Hepatic stellate cell (primary cell): ENCODE data around the gene CDC42EP5.
A peak's percentile ranks its signal among the peaks of the same experiment; 100 is the strongest.
"Not testable (repeated sequence)": the region's sequence is repeated elsewhere in the genome, so short reads cannot be mapped to it uniquely, and the experiment has no call there.

Experiments
- DNase-seq: peaks from one replicate; pipeline ENCODE4 v3.0.0; 2011; ENCODE audit warnings: low spot score

Gene CDC42EP5

DNA sequence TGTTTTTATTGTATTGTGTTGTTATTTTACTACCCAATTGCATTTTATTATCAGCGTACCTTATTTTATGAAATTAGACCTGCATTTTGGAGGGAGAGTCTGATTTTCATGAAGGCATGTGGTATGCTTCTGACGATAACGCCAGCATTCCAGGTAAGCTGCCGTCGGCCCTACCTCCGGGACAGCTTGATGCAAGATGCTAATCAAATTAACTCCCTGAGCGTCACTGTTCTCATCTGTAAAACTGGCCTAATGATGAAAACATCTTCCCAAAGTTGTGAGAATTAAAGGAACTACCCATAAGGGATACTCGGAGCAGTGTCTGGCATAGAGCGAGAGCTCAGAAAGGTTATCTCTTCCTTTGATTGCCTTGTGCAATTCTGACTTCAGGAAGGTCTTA is 16.7 kb upstream of the CDC42EP5 start:
- no peak for DNase-seq

- no peak for DNase-seq
Observed at GRCh38 chr19:54489341-54489740, 16.2 kb upstream of the CDC42EP5 start.

DNA sequence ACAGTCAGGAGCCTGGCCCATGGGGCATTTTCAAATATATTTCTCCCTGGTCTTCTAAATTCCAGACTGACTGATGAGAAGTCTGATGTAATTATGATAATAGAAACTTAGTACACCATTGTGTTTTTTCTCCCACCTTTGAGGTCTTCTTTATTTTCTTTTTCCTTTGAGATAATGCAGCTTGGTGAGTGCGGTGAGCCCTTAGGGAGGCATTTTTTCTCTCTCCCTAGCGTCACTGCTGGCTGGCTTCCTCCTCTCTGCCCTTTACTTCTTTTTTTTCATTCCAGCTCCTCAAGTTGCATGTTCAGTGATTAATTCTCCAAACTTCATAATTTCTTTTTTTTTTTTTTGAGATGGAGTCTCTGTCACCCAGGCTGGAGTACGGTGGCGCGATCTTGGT is 12.8 kb upstream of the CDC42EP5 start:
- no peak for DNase-seq

- DNase-seq = no peak
Observed at GRCh38 chr19:54484451-54484850, 11.4 kb upstream of the CDC42EP5 start.

DNA sequence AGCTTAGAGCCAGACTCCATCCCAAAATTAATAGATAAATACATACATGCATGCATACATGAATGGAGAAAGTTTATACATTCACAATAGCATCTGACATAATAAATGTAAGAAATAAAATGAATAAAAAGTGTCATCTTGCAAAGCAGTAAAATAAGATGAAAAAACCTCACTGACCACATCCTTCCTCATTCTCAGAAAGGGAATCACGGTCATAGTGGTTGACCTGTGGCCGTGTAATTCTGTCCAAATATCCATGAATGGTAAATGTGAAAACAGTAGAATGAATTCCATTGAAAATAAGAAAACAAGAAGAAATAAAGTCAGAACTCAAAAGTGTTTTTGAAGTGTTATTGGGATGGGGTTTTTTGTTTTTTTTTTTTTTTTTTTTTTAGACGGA is 9.8 kb upstream of the CDC42EP5 start:
- DNase-seq = no peak

- DNase-seq = no peak
Observed at GRCh38 chr19:54481326-54481930, 8.3 kb upstream of the CDC42EP5 start.

DNA sequence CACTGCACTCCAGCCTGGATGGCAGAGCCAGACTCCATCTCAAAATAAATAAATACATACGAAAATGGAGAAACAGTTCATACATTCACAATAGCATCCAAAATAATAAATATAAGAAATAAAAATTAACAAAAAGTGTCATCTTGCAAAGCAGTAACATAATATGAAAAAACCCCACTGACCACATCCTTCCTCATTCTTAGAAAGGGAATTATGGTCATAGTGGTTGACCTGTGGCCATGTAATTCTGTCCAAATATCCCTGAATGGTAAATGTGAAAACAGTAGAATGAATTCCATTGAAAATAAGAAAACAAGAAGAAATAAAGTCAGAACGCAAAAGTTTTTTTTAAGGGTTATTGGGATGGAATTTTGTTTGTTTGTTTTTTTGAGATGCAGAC is 7.0 kb upstream of the CDC42EP5 start:
- no peak for DNase-seq

DNA sequence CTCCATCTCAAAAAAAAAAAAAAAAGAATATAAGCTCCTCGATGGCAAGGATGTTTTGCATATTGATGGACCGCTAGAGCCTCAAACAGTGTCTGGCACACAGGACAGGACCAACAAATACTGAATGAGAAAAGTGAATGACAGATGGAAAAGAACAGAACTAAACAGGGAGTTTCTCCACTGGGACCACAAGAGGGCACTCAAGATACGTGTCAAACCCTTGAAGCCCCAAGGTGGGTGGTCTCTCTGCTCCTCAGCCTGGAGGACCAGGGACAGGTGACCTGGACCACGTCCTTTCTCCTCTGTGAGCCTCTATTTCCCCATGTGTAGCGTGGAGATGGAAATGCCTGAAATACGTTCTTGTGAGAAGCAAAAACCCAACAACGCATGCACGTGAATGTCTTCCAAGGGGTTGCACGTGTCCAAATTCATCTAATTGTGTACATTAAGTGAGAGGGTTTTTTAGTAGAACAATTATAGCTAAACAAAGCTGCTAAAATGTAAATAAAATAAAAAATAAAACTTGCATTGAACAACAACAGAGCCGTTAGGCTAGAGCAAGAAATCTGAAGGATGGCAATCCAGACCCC is 5.7 kb upstream of the CDC42EP5 start:
- peak; percentile 43 for DNase-seq

- no peak for DNase-seq
Observed at GRCh38 chr19:54477650-54478049, 4.6 kb upstream of the CDC42EP5 start.

- DNase-seq = no peak
Observed at GRCh38 chr19:54475706-54476105, 2.6 kb upstream of the CDC42EP5 start.

DNA sequence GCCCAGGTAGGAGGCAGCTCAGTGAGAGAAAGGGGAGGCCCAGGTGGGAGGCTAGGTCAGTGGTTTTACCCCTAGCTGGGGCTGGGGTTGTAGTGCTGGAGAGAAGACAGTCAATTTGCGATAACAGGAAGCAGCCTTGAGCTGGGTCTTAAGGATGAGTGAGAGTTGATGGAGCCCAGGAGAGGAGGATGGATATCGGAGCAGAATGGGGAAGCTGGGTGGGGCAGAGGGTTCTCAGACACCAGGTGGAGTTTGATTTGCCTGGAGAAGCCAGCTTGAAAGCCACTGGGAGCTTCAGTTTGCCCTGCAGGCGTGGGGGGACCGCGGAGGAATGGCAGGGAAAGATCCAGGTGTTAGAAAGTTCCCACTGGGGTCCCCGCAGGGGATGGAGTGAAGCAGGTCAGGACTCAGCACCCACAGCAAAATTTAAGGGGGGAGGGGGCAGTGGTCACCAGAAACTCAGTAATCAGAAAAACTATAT is 836 bp upstream of the CDC42EP5 start:
- DNase-seq = no peak

DNA sequence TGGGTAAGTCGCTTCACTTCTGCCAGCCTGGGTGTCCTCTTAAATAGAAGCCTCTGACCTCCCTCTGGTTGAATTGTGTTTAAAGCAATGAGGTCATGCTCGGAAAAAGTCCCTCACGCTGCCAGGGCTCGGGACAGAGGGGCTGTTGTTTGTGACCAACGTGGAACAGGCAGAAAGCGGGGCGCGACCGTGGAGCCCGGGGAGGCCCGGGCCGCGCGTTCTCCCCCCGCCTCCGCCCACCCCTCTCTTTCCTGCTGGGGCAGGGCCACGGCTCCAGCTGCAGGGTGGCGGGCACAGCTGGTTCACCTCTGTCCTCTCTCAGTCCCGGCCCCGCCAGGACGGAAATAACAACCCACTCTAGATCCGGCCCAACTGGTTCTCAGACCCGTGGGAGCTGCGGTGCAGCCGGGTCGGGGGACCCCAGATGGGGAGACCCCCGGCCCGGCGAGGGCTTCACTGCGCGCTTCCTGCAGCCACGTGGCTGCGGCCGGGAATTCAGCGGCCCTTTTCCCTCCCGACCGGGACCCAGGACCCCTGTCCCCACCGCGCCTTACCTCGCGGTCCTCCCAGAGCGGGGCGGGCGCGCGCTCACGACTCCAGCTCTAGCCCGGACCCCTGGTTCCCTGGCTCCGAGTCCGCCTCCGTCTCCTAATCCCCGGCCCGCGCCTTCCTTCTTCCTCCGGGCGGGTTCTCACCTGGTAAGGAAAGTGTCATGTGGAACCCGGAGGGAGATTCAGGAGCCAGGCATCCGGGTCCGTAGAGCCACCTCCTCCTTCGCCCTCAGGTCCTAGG is 1.9 kb downstream of the CDC42EP5 start:
- DNase-seq = peak; percentile 55

DNA sequence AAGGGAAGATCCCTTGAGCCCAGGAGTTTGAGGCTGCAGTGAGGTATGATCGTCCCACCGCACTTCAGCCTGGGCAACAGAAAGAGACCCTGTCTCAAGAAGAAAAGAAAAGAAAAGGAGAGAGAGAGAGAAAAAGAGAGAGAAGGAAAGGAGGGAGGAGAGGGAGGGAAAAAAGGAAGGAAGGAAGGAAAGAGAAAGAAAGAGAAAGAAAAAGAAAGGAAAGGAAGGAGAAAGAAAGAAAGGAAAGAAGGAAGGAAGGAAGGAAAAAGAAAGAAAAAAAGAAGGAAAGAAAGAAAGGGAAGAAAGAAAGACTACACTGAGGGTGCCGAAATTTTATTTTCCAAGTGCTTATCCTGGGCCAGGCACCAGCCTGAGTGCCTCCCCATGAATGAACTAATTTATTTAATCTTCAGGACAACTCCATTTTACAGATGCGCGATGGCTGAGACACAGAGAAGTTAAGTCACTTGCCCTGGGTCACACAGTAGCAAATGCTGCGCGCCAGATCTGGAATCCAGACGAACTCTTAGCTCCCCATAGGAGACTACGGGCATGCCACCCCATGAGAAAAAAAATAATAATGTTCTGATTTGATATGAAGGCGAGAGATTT is 2.7 kb downstream of the CDC42EP5 start:
- DNase-seq = no peak

DNA sequence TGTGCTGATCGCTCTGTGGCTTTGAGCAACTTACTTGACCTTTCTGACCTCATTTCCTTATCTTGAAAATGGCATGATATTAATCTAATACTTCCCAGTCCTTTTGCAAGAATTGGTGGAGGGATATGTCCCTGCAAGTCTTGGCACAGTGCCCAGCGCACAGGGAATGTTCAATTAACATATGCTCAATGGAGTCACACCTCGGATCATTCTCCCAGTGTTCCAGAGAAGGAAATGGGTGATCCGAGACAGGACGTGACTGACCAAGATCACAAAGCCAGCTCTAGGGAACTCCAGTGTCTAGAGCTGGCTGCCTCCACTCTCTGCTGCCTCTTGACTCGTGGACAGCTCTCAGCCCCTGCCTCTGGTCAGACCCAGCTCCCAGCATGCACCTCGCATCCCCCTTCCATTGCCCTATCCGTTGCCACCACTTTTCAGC is 3.6 kb downstream of the CDC42EP5 start:
- no peak for DNase-seq

- DNase-seq = not testable (repeated sequence)
Observed at GRCh38 chr19:54466110-54466480, 7.0 kb downstream of the CDC42EP5 start.

GRCh38 chr19:54465426-54466109 is 7.5 kb downstream of the CDC42EP5 start:
- no peak for DNase-seq

GRCh38 chr19:54464630-54465425 is 8.3 kb downstream of the CDC42EP5 start:
- DNase-seq = peak; percentile 88

- DNase-seq = peak; percentile 50
Observed at GRCh38 chr19:54464044-54464629, 9.0 kb downstream of the CDC42EP5 start.

- DNase-seq = peak; percentile 88
Observed at GRCh38 chr19:54463531-54464043, 9.5 kb downstream of the CDC42EP5 start, which contains the start of gene LENG9. Gene LENG9, minus strand, starts transcription at chr19:54463778. Its CDS starts 252 bp downstream, at chr19:54463526.
